ENCODE measurements around the gene MAP4K4.
A peak's percentile ranks its signal among the peaks of the same experiment; 100 is the strongest.
"Not testable (repeated sequence)": the region's sequence is repeated elsewhere in the genome, so short reads cannot be mapped to it uniquely, and the experiment has no call there.

The MAP4K4 gene

DNA sequence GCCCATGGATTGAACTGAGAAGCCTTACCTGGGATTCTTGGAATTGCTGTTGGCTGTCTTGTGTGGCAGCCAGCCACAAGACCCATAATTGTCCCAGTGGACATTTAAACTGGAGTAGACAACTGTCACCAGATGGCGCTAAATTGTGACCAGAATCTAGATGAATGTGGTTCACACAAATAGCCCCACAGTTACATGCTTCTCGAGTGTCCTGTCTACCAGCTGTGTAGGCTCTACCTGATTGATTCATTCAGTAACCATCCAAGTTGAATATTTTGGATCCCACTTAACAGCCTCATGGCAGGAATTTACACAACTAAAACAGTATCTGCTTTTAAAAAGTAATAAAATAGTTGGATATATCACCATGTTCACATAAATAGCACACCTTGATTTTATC is 73.2 kb downstream of the MAP4K4 start:
- TF ChIP-seq, protein P1, sequence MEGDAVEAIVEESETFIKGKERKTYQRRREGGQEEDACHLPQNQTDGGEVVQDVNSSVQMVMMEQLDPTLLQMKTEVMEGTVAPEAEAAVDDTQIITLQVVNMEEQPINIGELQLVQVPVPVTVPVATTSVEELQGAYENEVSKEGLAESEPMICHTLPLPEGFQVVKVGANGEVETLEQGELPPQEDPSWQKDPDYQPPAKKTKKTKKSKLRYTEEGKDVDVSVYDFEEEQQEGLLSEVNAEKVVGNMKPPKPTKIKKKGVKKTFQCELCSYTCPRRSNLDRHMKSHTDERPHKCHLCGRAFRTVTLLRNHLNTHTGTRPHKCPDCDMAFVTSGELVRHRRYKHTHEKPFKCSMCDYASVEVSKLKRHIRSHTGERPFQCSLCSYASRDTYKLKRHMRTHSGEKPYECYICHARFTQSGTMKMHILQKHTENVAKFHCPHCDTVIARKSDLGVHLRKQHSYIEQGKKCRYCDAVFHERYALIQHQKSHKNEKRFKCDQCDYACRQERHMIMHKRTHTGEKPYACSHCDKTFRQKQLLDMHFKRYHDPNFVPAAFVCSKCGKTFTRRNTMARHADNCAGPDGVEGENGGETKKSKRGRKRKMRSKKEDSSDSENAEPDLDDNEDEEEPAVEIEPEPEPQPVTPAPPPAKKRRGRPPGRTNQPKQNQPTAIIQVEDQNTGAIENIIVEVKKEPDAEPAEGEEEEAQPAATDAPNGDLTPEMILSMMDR (IDR thresholded peaks at IDR 0.05; ENCODE audit: insufficient read depth, low read length, poor library complexity, severe bottlenecking) = peak; percentile 46
- Histone ChIP-seq H3K4me3 (replicated peaks; ENCODE audit: low read depth, low read length) (no peak overlapping the region), H3K36me3 (ENCODE audit: control insufficient read depth, insufficient read depth, low read length) (no peaks in the 10 kb centered on the region), H3K27me3 (replicated peaks; ENCODE audit: control insufficient read depth, insufficient read depth, low read length) (no peaks in the 10 kb centered on the region; the same call in 1 of the 2 replicates)
- no peak for DNase-seq (ENCODE audit: extremely low read depth, insufficient read length)

DNA sequence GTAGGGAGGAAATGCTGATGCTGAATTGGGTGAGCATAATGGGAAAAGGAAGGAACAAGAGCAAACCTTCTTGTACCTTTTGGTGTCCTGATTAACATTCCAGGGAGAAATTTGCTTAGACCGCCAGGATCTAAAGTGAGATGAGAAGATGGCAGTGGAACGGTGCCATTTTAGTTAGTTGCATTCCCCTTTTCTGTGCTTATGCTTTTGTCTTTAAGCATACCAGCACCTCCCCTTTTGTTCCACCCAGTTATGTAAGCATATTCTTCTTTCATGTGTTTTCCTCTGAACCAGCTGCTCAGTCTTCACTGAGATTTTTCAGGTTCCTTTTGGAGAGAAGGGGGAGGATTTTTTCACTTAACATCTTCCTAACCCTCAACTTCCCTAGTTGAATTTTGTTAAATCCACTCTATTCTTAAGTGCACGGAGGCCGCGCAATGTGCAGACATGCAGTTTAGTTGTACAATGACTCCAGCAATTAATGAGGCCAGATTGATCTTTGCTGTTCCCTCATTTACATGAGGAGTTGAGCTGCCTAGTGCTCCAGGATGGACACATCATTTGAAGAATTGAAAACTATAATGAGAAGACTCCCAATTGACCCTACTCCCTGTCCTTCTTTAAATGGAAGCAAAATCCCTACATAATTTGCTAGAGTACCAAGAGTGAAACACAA is 73.9 kb downstream of the MAP4K4 start:
- Histone ChIP-seq H3K27me3 (replicated peaks; ENCODE audit: control insufficient read depth, insufficient read depth, low read length) (no peaks in the 10 kb centered on the region; the same call in 1 of the 2 replicates), H3K36me3 (ENCODE audit: control insufficient read depth, insufficient read depth, low read length) (no peaks in the 10 kb centered on the region), H3K4me3 (replicated peaks; ENCODE audit: low read depth, low read length) (no peak overlapping the region)
- DNase-seq (ENCODE audit: extremely low read depth, insufficient read length) = no peak
- TF ChIP-seq, protein P1 (IDR thresholded peaks at IDR 0.05; ENCODE audit: insufficient read depth, low read length, poor library complexity, severe bottlenecking) = no peak

DNA sequence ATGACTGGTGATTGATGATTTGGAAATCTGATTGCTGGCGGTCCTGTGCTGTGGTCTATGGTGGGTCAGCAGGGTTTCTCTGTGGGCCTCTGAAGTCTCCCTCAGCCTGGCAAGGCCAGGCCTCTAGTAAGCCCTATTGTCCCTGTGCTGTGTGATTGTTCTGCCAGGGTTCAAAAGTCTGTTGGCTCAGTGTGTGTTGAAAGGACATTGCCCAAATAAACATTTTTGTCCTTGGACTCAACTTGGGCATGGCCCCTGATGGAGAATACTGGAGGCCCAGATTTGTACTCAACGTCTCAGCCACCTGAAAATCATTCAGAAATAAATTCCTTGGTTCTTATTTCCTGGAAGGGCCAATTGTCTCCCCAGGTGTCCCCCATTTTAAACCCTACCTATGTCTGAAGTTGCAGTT is 74.4 kb downstream of the MAP4K4 start:
- TF ChIP-seq, protein P1 (IDR thresholded peaks at IDR 0.05; ENCODE audit: insufficient read depth, low read length, poor library complexity, severe bottlenecking) = no peak
- Histone ChIP-seq H3K4me3 (replicated peaks; ENCODE audit: low read depth, low read length) (no peak overlapping the region), H3K27me3 (replicated peaks; ENCODE audit: control insufficient read depth, insufficient read depth, low read length) (no peaks in the 10 kb centered on the region; the same call in 1 of the 2 replicates), H3K36me3 (ENCODE audit: control insufficient read depth, insufficient read depth, low read length) (no peaks in the 10 kb centered on the region)
- DNase-seq (ENCODE audit: extremely low read depth, insufficient read length) = no peak

DNA sequence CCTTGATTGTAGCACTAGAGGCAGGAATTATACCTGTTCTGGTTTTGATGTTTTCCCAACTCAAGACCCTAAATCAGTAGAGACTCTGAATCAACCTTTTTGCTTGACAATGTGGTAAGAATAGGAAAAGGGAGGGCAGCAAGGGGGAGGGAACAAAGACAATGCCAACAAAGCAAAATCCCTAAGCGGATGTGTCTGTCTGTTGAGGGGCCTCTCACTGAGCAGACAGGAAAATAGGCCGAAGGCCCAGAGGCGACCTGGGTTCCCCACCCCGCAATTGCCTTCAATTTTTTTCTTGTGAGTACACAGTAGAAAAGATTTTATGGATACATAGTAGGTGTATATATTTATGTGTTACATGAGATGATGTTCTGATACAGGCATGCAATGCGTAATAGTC is 75.6 kb downstream of the MAP4K4 start:
- TF ChIP-seq, protein P1 (IDR thresholded peaks at IDR 0.05; ENCODE audit: insufficient read depth, low read length, poor library complexity, severe bottlenecking) = no peak
- no peak for DNase-seq (ENCODE audit: extremely low read depth, insufficient read length)
- Histone ChIP-seq H3K27me3 (replicated peaks; ENCODE audit: control insufficient read depth, insufficient read depth, low read length) (no peaks in the 10 kb centered on the region; the same call in 1 of the 2 replicates), H3K36me3 (ENCODE audit: control insufficient read depth, insufficient read depth, low read length) (no peaks in the 10 kb centered on the region), H3K4me3 (replicated peaks; ENCODE audit: low read depth, low read length) (no peak overlapping the region)

DNA sequence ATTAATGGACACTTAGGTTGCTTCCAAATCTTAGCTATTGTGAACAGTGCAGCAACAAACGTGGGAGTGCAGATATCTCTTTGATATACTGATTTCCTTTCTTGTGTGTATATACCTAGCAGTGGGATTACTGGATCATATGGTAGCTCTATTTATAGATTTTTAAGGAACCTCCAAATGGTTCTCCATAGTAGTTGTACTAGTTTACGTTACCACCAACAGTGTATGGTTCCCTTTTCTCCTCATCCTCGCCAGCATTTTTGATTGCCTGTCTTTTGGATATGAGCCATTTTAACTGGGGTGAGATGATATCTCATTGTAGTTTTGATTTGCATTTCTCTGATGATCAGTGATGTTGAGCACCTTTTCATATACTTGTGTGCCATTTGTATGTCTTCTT is 76.5 kb downstream of the MAP4K4 start:
- H3K36me3 ChIP-seq (ENCODE audit: control insufficient read depth, insufficient read depth, low read length); H3K4me3 ChIP-seq (replicated peaks; ENCODE audit: low read depth, low read length); H3K27me3 ChIP-seq (replicated peaks; ENCODE audit: control insufficient read depth, insufficient read depth, low read length); DNase-seq (ENCODE audit: extremely low read depth, insufficient read length): not testable (repeated sequence)

DNA sequence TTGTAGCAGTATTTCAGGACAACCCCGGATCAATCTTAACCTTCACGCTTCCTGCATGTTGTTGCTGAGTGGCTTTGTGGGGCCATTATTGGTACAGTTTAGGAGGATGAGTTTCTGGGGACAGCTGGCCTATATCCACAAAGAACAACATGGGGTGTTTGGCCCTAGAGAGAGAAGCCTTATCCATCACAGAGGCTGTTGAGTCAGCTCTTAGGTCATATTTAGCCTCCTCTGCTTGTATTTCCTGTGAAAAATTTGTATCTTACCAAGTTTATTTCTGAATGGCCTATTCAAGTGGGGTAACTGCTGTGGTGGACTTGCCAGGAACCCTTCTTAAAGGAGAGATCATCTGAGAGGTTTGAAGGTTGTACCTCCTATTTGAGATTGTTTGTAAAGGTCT is 77.6 kb downstream of the MAP4K4 start:
- H3K4me3 ChIP-seq (replicated peaks; ENCODE audit: low read depth, low read length) = no peak overlapping the region
- TF ChIP-seq, protein P1 (IDR thresholded peaks at IDR 0.05; ENCODE audit: insufficient read depth, low read length, poor library complexity, severe bottlenecking) = no peak
- DNase-seq (ENCODE audit: extremely low read depth, insufficient read length) = no peak

More for the DNA sequence above, 77.6 kb downstream of the MAP4K4 start:
- Histone ChIP-seq H3K36me3 (ENCODE audit: control insufficient read depth, insufficient read depth, low read length) (no peaks in the 10 kb centered on the region), H3K27me3 (replicated peaks; ENCODE audit: control insufficient read depth, insufficient read depth, low read length) (no peaks in the 10 kb centered on the region; the same call in 1 of the 2 replicates)
